Stimulated activated CD4-positive, alpha-beta T cell treated with anti-CD3 and anti-CD28 coated beads, TNF-alpha, amount 100 ng/mL, for 1 hour (primary cell): ENCODE data around the gene PNLIPRP3.

Source experiments
- DNase-seq, 3 donors: peaks; one replicate each; pipeline ENCODE4 v3.0.0-alpha.2; 2020; ENCODE audit warnings: low read depth in 3 of 3, low spot score in 1 of 3

The PNLIPRP3 gene

DNA sequence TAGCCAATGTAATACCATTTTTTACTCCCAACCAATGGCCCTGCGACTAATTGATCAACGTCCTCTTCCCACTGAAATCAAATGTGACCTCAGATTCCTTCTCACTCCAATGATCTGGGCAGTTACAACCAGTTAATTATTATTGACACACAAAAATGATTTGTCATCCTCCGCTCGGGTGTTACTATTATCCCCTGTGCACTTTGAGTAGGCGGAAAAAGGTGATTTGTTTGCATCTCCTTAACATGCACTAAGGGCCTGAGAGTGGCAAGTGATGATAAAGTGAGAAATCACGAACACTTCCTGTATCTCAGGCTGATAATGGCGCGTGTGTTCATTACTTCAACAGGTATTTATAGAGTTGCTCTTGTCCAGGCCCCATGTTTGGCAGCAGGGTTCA, 77.1 kb downstream of the PNLIPRP3 start:
- DNase-seq, result no peak

GRCh38 chr10:116510565-116510964, 82.9 kb downstream of the PNLIPRP3 start:
- no peak for DNase-seq

DNA sequence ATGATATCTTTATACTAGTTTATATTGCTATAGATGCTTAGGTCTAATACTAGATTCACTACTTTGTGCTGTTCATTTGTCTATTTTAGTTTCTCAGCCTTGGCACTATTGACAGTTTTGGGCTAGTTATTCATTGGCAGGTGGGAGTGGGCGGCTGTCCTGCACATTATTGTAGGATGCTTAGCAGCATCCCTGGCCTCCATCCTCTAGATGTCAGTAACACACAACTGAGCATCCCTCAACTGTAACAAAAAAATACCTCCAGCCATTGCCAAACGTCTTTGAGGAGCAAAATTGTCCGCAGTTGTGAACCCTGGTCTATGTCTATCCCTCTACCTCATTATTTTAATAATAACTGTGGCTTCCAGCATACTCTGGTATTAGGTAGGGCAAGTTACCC, 83.7 kb downstream of the PNLIPRP3 start:
- no peak for DNase-seq

DNA sequence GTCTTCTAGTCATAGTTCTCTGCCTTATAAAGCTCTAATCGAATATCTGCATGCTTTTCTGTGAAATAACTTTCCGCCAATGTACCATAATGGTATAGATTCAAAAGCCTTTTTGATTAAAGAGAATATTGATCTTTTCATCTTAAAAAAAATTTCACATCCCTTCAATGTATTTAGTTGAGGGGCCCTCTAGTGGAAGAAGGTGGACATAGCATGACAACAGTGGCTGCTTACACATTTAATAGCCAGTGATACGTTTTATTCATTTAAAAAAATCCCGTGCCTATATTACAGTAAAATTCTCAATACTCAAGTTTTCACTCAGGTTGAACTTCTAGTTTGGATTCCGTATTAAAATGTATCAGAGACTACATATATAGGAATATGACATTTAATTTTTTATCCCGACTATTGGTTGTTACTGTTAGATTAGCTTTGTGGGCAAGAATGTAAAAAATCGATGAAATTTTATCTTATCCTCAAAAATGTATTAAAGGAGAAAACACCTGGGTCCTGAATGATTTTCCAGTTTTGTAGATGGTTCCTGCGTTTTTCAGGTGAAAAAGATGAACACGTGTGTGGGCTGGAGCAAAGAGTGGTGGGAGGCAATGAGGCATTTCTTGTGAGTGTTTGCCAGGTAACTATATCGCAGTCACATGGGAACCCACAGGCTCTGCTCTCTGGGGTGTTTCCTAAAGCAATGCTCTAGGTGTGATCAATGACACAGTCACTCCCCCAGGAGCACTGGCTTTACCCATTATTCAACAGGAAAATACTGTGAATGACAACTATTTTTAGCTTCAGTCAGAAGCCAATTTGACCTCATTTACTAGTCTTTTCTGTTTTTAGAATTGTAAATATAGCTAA, 94.0 kb downstream of the PNLIPRP3 start:
- no peak for DNase-seq

GRCh38 chr10:116522803-116523381, 95.2 kb downstream of the PNLIPRP3 start:
- DNase-seq, result no peak

GRCh38 chr10:116524736-116525135, 97.1 kb downstream of the PNLIPRP3 start:
- DNase-seq, result no peak

DNA sequence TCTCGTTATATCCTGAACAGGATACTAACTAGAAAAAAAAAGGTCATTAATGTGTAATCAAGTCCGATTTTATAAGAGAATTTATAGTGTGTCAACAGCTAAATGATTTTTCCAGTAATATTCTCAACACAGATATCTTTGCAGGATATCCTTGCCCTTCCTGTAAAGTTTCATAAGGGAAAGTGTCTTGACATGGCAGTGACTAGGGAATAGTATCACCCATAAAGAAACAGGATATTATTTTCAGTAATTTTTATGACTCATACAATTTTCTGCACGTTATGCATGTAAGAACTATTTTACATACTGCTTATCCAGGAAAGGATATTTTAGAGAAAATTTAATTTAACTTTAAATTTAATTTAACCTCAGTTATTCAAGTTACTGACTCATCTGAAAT, 98.6 kb downstream of the PNLIPRP3 start:
- DNase-seq, result no peak
